K562 (cell line): ENCODE results near the gene SLC25A33. TPM values are rescaled to one million over a fixed set of nuclear protein-coding genes. Genes with fewer than 3 reads are reported as not detected.

Experiments
- ARID3A ChIP-seq: IDR thresholded peaks from 2 replicates; pipeline ENCODE4 v1.6.1; 2012; ENCODE audit warnings: low read depth, low read length, improper control_type of control experiment, borderline replicate concordance
- CBFB ChIP-seq: sonication (generic); formaldehyde crosslinking; IDR thresholded peaks from 2 replicates; pipeline ENCODE4 v1.4.0; 2020; ENCODE audit warnings: mild to moderate bottlenecking, missing genetic modification reagents
- CBX1 ChIP-seq: sonication (generic); IDR thresholded peaks from 2 replicates; pipeline ENCODE4 v1.6.1; 2016; ENCODE audit warnings: antibody characterized with exemption, low read depth, mild to moderate bottlenecking
- CBX5 ChIP-seq: IDR thresholded peaks from 2 replicates; pipeline ENCODE4 v1.6.1; 2014; ENCODE audit warnings: low read depth, borderline replicate concordance
- CHD2 ChIP-seq: IDR thresholded peaks from 2 replicates; pipeline ENCODE4 v1.6.1; 2011; ENCODE audit warnings: low read depth, low read length
- CREB3L1 ChIP-seq: fragments of 450-650 bp; IDR thresholded peaks from 2 replicates; pipeline ENCODE4 v1.6.1; 2014; ENCODE audit warnings: low read depth, mild to moderate bottlenecking, moderate library complexity, borderline replicate concordance
- EP400 ChIP-seq: fragments of 450-650 bp; IDR thresholded peaks from 2 replicates; pipeline ENCODE4 v1.6.1; 2017; ENCODE audit warnings: antibody characterized with exemption, mild to moderate bottlenecking, moderate library complexity
- EZH2 ChIP-seq: IDR thresholded peaks from 2 replicates; pipeline ENCODE4 v1.6.1; 2012; ENCODE audit warnings: low read depth, mild to moderate bottlenecking, inconsistent platforms, low read length, borderline replicate concordance
- HINFP ChIP-seq: fragments of 450-650 bp; conservative IDR thresholded peaks from 2 replicates; pipeline ENCODE4 v1.6.1; 2016; ENCODE audit warnings: missing genetic modification characterization, low read depth, mild to moderate bottlenecking, control low read depth, missing compliant biosample characterization
- HNRNPUL1 ChIP-seq: fragments of 200-400 bp; formaldehyde crosslinking; IDR thresholded peaks from 2 replicates; pipeline ENCODE4 v1.6.1; 2017; ENCODE audit warnings: low read length
- ID3 ChIP-seq, 2 experiments: fragments of 250-450 bp in 1 of 2; fragments of 450-650 bp in 1 of 2; sonication (Bioruptor Pico) in 1 of 2; IDR thresholded peaks; 2 replicates each; pipeline versions ENCODE4 v1.6.1 to v1.8.0; 2016 to 2021; ENCODE audit warnings: mild to moderate bottlenecking in 2 of 2, moderate library complexity in 2 of 2, missing compliant biosample characterization in 1 of 2, missing genetic modification characterization in 1 of 2
- JUNB ChIP-seq: fragments of 450-650 bp; formaldehyde crosslinking; conservative IDR thresholded peaks from 2 replicates; pipeline ENCODE4 v1.4.0; 2020; ENCODE audit warnings: mild to moderate bottlenecking
- KHSRP ChIP-seq: fragments of 450-650 bp; IDR thresholded peaks from 2 replicates; pipeline ENCODE4 v1.6.1; 2017
- KLF13 ChIP-seq: fragments of 450-650 bp; IDR thresholded peaks from 2 replicates; pipeline ENCODE4 v1.6.1; 2016; ENCODE audit warnings: missing genetic modification characterization, low read depth, mild to moderate bottlenecking, missing compliant biosample characterization, moderate library complexity, borderline replicate concordance
- KLF16 ChIP-seq: IDR thresholded peaks from 2 replicates; pipeline ENCODE4 v1.6.1; 2016; ENCODE audit warnings: antibody characterized with exemption
- MIER1 ChIP-seq: fragments of 450-650 bp; IDR thresholded peaks from 2 replicates; pipeline ENCODE4 v1.6.1; 2016; ENCODE audit warnings: antibody characterized with exemption, mild to moderate bottlenecking, low read depth
- POLR2B ChIP-seq: fragments of 450-650 bp; IDR thresholded peaks from 2 replicates; pipeline ENCODE4 v1.6.1; 2018; ENCODE audit warnings: low read depth; ENCODE audit not compliant: partially characterized antibody
- POLR2H ChIP-seq: IDR thresholded peaks from 2 replicates; pipeline ENCODE4 v1.6.1; 2016; ENCODE audit warnings: missing genetic modification characterization, low read depth, mild to moderate bottlenecking, control low read depth, missing compliant biosample characterization, moderate library complexity
- PTBP1 ChIP-seq: fragments of 200-400 bp; formaldehyde crosslinking; IDR thresholded peaks from 2 replicates; pipeline ENCODE4 v1.6.1; 2017; ENCODE audit warnings: low read depth, low read length
- RAD51 ChIP-seq: fragments of 450-650 bp; IDR thresholded peaks from 2 replicates; pipeline ENCODE4 v1.7.1; 2016; ENCODE audit warnings: low read depth, mild to moderate bottlenecking, borderline replicate concordance
- SLC30A9 ChIP-seq: fragments of 250-450 bp; sonication (Bioruptor Pico); IDR thresholded peaks from 2 replicates; pipeline ENCODE4 v1.8.0; 2022; ENCODE audit warnings: mild to moderate bottlenecking, moderate library complexity
- TAF9B ChIP-seq: fragments of 450-650 bp; IDR thresholded peaks from 2 replicates; pipeline ENCODE4 v1.6.1; 2018; ENCODE audit warnings: mild to moderate bottlenecking; ENCODE audit not compliant: partially characterized antibody
- ZNF121 ChIP-seq: sonication (generic); formaldehyde crosslinking; conservative IDR thresholded peaks from 2 replicates; pipeline ENCODE4 v1.8.0; 2022; ENCODE audit warnings: missing genetic modification reagents
- ZNF217 ChIP-seq: sonication (generic); formaldehyde crosslinking; IDR thresholded peaks from 2 replicates; pipeline ENCODE4 v1.8.0; 2022; ENCODE audit warnings: mild to moderate bottlenecking, missing genetic modification reagents
- ZNF764 ChIP-seq: fragments of 250-450 bp; sonication (Bioruptor Pico); IDR thresholded peaks from 2 replicates; pipeline ENCODE4 v1.4.0; 2020; ENCODE audit warnings: low read depth, mild to moderate bottlenecking, moderate library complexity
- polyA plus RNA-seq, 8 experiments: library from polyadenylated mRNA; depleted of rRNA in 4 of 8; stranded (reverse) in 5 of 8; unstranded in 3 of 8; fragments of >200 nt; fragmentation: Nextera tagmentation in 2 of 8; fragmentation: Illumina TruSeq in 1 of 8; extraction: Ambion mirVana in 2 of 8; extraction: Trizol in 1 of 8; gene quantifications; 2 replicates each; pipeline versions ENCODE4 v1.2.1 to v1.2.3, GENCODE V29; 2011 to 2014; ENCODE audit warnings: inconsistent platforms in 1 of 8, missing spikeins in 1 of 8
- total RNA-seq, 7 experiments: library from RNA; depleted of rRNA in 6 of 7; stranded (reverse); fragments of >200 nt in 6 of 7; fragmentation: Illumina TruSeq in 2 of 7; extraction: Trizol in 2 of 7; gene quantifications; 2 replicates each; pipeline versions ENCODE4 v1.2.1 to v1.2.3, GENCODE V29; 2011 to 2021; ENCODE audit warnings: low replicate concordance in 1 of 7

Gene SLC25A33
- total and polyA plus RNA-seq, 9 of the 15 experiments (the other 6 are each of a cell fraction or from before 2014, with no cell fraction given), result 3.2 to 23.5 (median 17.5) TPM

- TF ChIP-seq POLR2H (no peak), TAF9B (no peak), POLR2B (no peak), HNRNPUL1 (no peak), ARID3A (no peak), ZNF764 (CRISPR knock-in tag) (no peak), ID3 (CRISPR knock-in tag; IDR thresholded peaks at IDR 0.05) (no peak), ID3 (tag; IDR thresholded peaks at IDR 0.05) (no peak), KHSRP (no peak), EZH2 (no peak), KLF16 (0 out of 2 replicates have a peak, but pooled peaks have one; percentile 24), HINFP (tag) (no peak), KLF13 (tag) (no peak), SLC30A9 (CRISPR knock-in tag) (no peak), CHD2 (no peak), EP400 (no peak), CBX1 (no peak), CREB3L1 (no peak), CBX5 (no peak), PTBP1 (no peak), RAD51 (no peak), JUNB (CRISPR knock-in tag) (no peak), ZNF121 (no peak), MIER1 (no peak), ZNF217 (CRISPR knock-in tag) (no peak), CBFB (CRISPR knock-in tag) (no peak)
These were observed 76.2 kb downstream of the SLC25A33 start (continued) for GRCh38 chr1:9615316-9616063.
